HepG2 (cell line): ENCODE measurements around the gene RPLP2. TPM values are rescaled to one million over a fixed set of nuclear protein-coding genes. Genes with fewer than 3 reads are reported as not detected.

Experiments
- ARNTL ChIP-seq: sonication (generic); formaldehyde crosslinking; IDR thresholded peaks from 2 replicates; pipeline ENCODE4 v1.4.0; 2020; ENCODE audit warnings: mild to moderate bottlenecking, missing genetic modification reagents
- BRCA1 ChIP-seq: sonication (generic); formaldehyde crosslinking; IDR thresholded peaks from 2 replicates; pipeline ENCODE4 v1.4.0; 2020; ENCODE audit warnings: missing genetic modification reagents
- HNF4G ChIP-seq, 2 experiments: sonication (generic) in 1 of 2; formaldehyde crosslinking in 1 of 2; IDR thresholded peaks; 2 replicates each; pipeline versions ENCODE4 v1.4.0 to v1.6.1; 2011 to 2020; ENCODE audit warnings: borderline replicate concordance in 2 of 2, low read depth in 2 of 2, mild to moderate bottlenecking in 2 of 2, low read length in 1 of 2, missing genetic modification reagents in 1 of 2, moderate library complexity in 1 of 2
- MEIS1 ChIP-seq: sonication (generic); formaldehyde crosslinking; IDR thresholded peaks from 2 replicates; pipeline ENCODE4 v1.9.0; 2021; ENCODE audit warnings: mild to moderate bottlenecking, missing genetic modification reagents, moderate library complexity, borderline replicate concordance
- NCOA2 ChIP-seq: sonication (generic); formaldehyde crosslinking; IDR thresholded peaks from 2 replicates; pipeline ENCODE4 v1.8.0; 2022; ENCODE audit warnings: inconsistent platforms
- NFYB ChIP-seq: sonication (generic); formaldehyde crosslinking; IDR thresholded peaks from 2 replicates; pipeline ENCODE4 v1.4.0; 2020; ENCODE audit warnings: missing genetic modification reagents
- RARG ChIP-seq: sonication (generic); formaldehyde crosslinking; IDR thresholded peaks from 2 replicates; pipeline ENCODE4 v1.4.0; 2020; ENCODE audit warnings: low read depth, mild to moderate bottlenecking, missing genetic modification reagents
- REL ChIP-seq: sonication (generic); formaldehyde crosslinking; conservative IDR thresholded peaks from 2 replicates; pipeline ENCODE4 v1.8.0; 2022; ENCODE audit warnings: mild to moderate bottlenecking, missing genetic modification reagents, moderate library complexity
- RFXANK ChIP-seq: IDR thresholded peaks from 2 replicates; pipeline ENCODE4 v1.6.1; 2016
- SCMH1 ChIP-seq: sonication (generic); formaldehyde crosslinking; IDR thresholded peaks from 2 replicates; pipeline ENCODE4 v1.9.0; 2021; ENCODE audit warnings: missing genetic modification reagents, mild to moderate bottlenecking, borderline replicate concordance
- TCF7L2 ChIP-seq: IDR thresholded peaks from 2 replicates; pipeline ENCODE4 v1.6.1; 2011; ENCODE audit warnings: mild to moderate bottlenecking, low read depth, low read length, moderate library complexity
- ZBTB42 ChIP-seq: sonication (generic); formaldehyde crosslinking; IDR thresholded peaks from 2 replicates; pipeline ENCODE4 v1.5.0; 2020; ENCODE audit warnings: mild to moderate bottlenecking, missing genetic modification reagents
- ZEB1 ChIP-seq: IDR thresholded peaks from 2 replicates; pipeline ENCODE4 v1.6.1; 2012; ENCODE audit warnings: mild to moderate bottlenecking, low read depth, inconsistent platforms; ENCODE audit not compliant: insufficient replicate concordance
- ZNF121 ChIP-seq: sonication (generic); formaldehyde crosslinking; IDR thresholded peaks from 2 replicates; pipeline ENCODE4 v1.5.0; 2020; ENCODE audit warnings: mild to moderate bottlenecking, missing genetic modification reagents
- ZNF160 ChIP-seq: sonication (generic); formaldehyde crosslinking; IDR thresholded peaks from 2 replicates; pipeline ENCODE4 v1.8.0; 2022; ENCODE audit warnings: mild to moderate bottlenecking, inconsistent platforms, missing genetic modification reagents
- ZNF616 ChIP-seq: sonication (generic); formaldehyde crosslinking; IDR thresholded peaks from 2 replicates; pipeline ENCODE4 v1.5.0; 2020; ENCODE audit warnings: low read depth, mild to moderate bottlenecking, missing genetic modification reagents
- ZNF773 ChIP-seq: sonication (generic); formaldehyde crosslinking; IDR thresholded peaks from 2 replicates; pipeline ENCODE4 v1.4.0; 2020; ENCODE audit warnings: missing genetic modification reagents, borderline replicate concordance
- ZNF782 ChIP-seq: sonication (generic); formaldehyde crosslinking; IDR thresholded peaks from 2 replicates; pipeline ENCODE4 v1.4.0; 2020; ENCODE audit warnings: missing genetic modification reagents, mild to moderate bottlenecking, borderline replicate concordance
- ZNF788 ChIP-seq: sonication (generic); formaldehyde crosslinking; IDR thresholded peaks from 2 replicates; pipeline ENCODE4 v1.5.0; 2020; ENCODE audit warnings: mild to moderate bottlenecking, missing genetic modification reagents, borderline replicate concordance
- polyA plus RNA-seq, 8 experiments: library from polyadenylated mRNA; depleted of rRNA in 3 of 8; stranded (reverse) in 7 of 8; unstranded in 1 of 8; fragments of >200 nt; fragmentation: Illumina TruSeq in 4 of 8; extraction: Trizol in 4 of 8; gene quantifications; 2 replicates each; pipeline versions ENCODE4 v1.2.1 to v1.2.3, GENCODE V29; 2011 to 2016; ENCODE audit warnings: low read depth in 4 of 8, missing spikeins in 1 of 8, mixed read lengths in 1 of 8; ENCODE audit not compliant: insufficient read depth in 1 of 8
- total RNA-seq, 5 experiments: library from RNA; depleted of rRNA; stranded (reverse); fragments of >200 nt; fragmentation: Illumina TruSeq; extraction: Trizol; gene quantifications; 2 replicates each; pipeline ENCODE4 v1.2.3, GENCODE V29; 2016; ENCODE audit warnings: low read depth in 1 of 5
- TF ChIP-seq, protein P1 (sequence below): sonication (generic); formaldehyde crosslinking; IDR thresholded peaks from 2 replicates; pipeline ENCODE4 v1.5.1; 2020; ENCODE audit warnings: mild to moderate bottlenecking, moderate library complexity, missing genetic modification reagents
- TF ChIP-seq, protein P2 (sequence below): sonication (generic); formaldehyde crosslinking; IDR thresholded peaks from 2 replicates; pipeline ENCODE4 v1.4.0; 2020; ENCODE audit warnings: missing genetic modification reagents, borderline replicate concordance
- TF ChIP-seq, protein P3 (sequence below): sonication (generic); formaldehyde crosslinking; conservative IDR thresholded peaks from 2 replicates; pipeline ENCODE4 v1.8.0; 2022; ENCODE audit warnings: mild to moderate bottlenecking, moderate library complexity, missing genetic modification reagents

RPLP2 gene
- total and polyA plus RNA-seq, 2 of the 13 experiments (the other 11 are each of a cell fraction or from before 2014, with no cell fraction given) = 978 to 2,106 TPM

DNA sequence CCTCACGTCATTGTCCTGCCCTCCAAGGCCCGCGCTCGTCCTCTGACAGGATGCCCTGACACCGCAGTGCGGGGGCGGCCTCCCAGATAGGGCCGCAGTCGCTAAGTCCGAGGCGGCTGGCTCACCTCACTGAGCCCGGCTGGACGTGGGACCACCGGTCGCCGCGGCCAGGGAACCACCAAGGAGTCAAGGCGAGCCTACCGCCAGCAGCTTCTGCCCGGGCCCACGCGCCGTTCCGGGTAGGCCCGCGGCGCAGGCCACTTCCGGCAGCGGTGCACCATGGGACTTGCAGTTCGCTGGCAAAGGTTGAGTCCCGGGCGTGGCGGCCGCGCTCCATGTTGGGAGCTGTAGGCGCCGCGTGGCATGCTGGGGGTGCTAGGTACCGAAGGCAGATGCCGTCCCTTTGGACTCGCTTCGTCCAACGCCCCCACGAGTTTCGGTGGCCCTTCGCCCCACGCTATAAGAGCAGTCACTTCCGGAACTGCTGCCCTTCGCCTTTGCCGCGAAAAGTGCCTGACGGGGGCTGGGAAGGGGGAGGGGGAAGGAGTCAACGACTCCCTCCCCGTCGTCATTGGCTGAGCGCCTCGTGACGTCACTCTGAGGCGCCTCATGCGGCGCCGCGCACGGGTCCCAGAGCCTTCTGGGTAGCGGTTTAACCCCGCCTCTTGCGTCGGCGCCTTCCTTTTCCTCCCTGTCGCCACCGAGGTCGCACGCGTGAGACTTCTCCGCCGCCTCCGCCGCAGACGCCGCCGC, at the start of gene RPLP2 (continued):
- TF ChIP-seq SCMH1 (CRISPR knock-in tag) (no peak), NFYB (CRISPR knock-in tag) (peak; percentile 96), ZEB1 (no peak), HNF4G (IDR thresholded peaks at IDR 0.05; ENCODE audit: borderline replicate concordance, low read depth, low read length) (0 out of 2 replicates have a peak, but pooled peaks have one; percentile 3), HNF4G (CRISPR knock-in tag; IDR thresholded peaks at IDR 0.05; ENCODE audit: borderline replicate concordance, low read depth) (no peak; the same call in 1 of the 2 replicates), REL (CRISPR knock-in tag) (peak; percentile 26; the same call in 1 of the 2 replicates), NCOA2 (CRISPR knock-in tag) (peak; percentile 9; the same call in 1 of the 2 replicates), ZNF616 (CRISPR knock-in tag) (peak; percentile 48), ZNF782 (CRISPR knock-in tag) (peak; percentile 85), ZNF773 (CRISPR knock-in tag) (peak; percentile 79; the same call in 1 of the 2 replicates), RFXANK (CRISPR knock-in tag) (no peak), ZBTB42 (CRISPR knock-in tag) (peak; percentile 87; the same call in 1 of the 2 replicates), MEIS1 (CRISPR knock-in tag) (peak; percentile 18), ZNF788 (peak; percentile 90; the same call in 1 of the 2 replicates), RARG (CRISPR knock-in tag) (peak; percentile 56; the same call in 1 of the 2 replicates), TCF7L2 (no peak), ZNF121 (CRISPR knock-in tag) (no peak), ZNF160 (CRISPR knock-in tag) (peak; percentile 30; the same call in 1 of the 2 replicates), ARNTL (peak; percentile 87), BRCA1 (CRISPR knock-in tag) (no peak)
- TF ChIP-seq, protein P1, sequence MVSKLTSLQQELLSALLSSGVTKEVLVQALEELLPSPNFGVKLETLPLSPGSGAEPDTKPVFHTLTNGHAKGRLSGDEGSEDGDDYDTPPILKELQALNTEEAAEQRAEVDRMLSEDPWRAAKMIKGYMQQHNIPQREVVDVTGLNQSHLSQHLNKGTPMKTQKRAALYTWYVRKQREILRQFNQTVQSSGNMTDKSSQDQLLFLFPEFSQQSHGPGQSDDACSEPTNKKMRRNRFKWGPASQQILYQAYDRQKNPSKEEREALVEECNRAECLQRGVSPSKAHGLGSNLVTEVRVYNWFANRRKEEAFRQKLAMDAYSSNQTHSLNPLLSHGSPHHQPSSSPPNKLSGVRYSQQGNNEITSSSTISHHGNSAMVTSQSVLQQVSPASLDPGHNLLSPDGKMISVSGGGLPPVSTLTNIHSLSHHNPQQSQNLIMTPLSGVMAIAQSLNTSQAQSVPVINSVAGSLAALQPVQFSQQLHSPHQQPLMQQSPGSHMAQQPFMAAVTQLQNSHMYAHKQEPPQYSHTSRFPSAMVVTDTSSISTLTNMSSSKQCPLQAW = peak; percentile 81
- TF ChIP-seq, protein P2, sequence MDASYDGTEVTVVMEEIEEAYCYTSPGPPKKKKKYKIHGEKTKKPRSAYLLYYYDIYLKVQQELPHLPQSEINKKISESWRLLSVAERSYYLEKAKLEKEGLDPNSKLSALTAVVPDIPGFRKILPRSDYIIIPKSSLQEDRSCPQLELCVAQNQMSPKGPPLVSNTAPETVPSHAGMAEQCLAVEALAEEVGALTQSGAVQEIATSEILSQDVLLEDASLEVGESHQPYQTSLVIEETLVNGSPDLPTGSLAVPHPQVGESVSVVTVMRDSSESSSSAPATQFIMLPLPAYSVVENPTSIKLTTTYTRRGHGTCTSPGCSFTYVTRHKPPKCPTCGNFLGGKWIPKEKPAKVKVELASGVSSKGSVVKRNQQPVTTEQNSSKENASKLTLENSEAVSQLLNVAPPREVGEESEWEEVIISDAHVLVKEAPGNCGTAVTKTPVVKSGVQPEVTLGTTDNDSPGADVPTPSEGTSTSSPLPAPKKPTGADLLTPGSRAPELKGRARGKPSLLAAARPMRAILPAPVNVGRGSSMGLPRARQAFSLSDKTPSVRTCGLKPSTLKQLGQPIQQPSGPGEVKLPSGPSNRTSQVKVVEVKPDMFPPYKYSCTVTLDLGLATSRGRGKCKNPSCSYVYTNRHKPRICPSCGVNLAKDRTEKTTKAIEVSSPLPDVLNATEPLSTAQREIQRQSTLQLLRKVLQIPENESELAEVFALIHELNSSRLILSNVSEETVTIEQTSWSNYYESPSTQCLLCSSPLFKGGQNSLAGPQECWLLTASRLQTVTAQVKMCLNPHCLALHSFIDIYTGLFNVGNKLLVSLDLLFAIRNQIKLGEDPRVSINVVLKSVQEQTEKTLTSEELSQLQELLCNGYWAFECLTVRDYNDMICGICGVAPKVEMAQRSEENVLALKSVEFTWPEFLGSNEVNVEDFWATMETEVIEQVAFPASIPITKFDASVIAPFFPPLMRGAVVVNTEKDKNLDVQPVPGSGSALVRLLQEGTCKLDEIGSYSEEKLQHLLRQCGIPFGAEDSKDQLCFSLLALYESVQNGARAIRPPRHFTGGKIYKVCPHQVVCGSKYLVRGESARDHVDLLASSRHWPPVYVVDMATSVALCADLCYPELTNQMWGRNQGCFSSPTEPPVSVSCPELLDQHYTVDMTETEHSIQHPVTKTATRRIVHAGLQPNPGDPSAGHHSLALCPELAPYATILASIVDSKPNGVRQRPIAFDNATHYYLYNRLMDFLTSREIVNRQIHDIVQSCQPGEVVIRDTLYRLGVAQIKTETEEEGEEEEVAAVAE = peak; percentile 87
- TF ChIP-seq, protein P3, sequence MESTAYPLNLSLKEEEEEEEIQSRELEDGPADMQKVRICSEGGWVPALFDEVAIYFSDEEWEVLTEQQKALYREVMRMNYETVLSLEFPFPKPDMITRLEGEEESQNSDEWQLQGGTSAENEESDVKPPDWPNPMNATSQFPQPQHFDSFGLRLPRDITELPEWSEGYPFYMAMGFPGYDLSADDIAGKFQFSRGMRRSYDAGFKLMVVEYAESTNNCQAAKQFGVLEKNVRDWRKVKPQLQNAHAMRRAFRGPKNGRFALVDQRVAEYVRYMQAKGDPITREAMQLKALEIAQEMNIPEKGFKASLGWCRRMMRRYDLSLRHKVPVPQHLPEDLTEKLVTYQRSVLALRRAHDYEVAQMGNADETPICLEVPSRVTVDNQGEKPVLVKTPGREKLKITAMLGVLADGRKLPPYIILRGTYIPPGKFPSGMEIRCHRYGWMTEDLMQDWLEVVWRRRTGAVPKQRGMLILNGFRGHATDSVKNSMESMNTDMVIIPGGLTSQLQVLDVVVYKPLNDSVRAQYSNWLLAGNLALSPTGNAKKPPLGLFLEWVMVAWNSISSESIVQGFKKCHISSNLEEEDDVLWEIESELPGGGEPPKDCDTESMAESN (CRISPR knock-in tag) = peak; percentile 88
